H1 (cell line): Measurements from ENCODE around the gene HRNR. TPM values are rescaled to one million over a fixed set of nuclear protein-coding genes. Genes with fewer than 3 reads are reported as not detected.

Experiments
- CBX5 ChIP-seq: fragments of 300-800, 300-1000 bp; sonication (generic); IDR thresholded peaks from 2 replicates; pipeline ENCODE4 v1.7.1; 2016; ENCODE audit warnings: antibody characterized with exemption, low read length, low read depth
- CTBP2 ChIP-seq: IDR thresholded peaks from 2 replicates; pipeline ENCODE4 v1.7.0; 2011; ENCODE audit warnings: borderline replicate concordance, mild to moderate bottlenecking, moderate library complexity, mixed read lengths, low read length; ENCODE audit not compliant: insufficient read depth, insufficient read length
- JUND ChIP-seq: IDR thresholded peaks from 2 replicates; pipeline ENCODE4 v1.6.1; 2011; ENCODE audit warnings: mild to moderate bottlenecking, improper control_type of control experiment, low read length
- SP2 ChIP-seq: IDR thresholded peaks from 2 replicates; pipeline ENCODE4 v1.6.1; 2012; ENCODE audit warnings: mild to moderate bottlenecking, low read length, inconsistent platforms
- TBP ChIP-seq: IDR thresholded peaks from 2 replicates; pipeline ENCODE4 v1.6.1; 2011; ENCODE audit warnings: low read depth, low read length, improper control_type of control experiment
- polyA plus RNA-seq, 7 experiments: library from polyadenylated mRNA; depleted of rRNA in 3 of 7; stranded (reverse) in 5 of 7; unstranded in 2 of 7; fragments of >200 nt in 5 of 7; fragments of 200-250 nt in 2 of 7; gene quantifications; 1 replicate in 5 of 7; 2 replicates in 1 of 7; 4 replicates in 1 of 7; pipeline versions ENCODE4 v1.2.1 to v1.2.3, GENCODE V29; 2011 to 2013; ENCODE audit warnings: missing spikeins in 2 of 7, mixed read lengths in 2 of 7
- total RNA-seq: library from RNA; stranded (reverse); fragmentation: NEBNext Ultra II Directional; extraction: Animal tissue kit (Norgen Biotek cat#: 25700); gene quantifications from 2 replicates; pipeline ENCODE4 v1.2.1, GENCODE V29; 2021
- TF ChIP-seq, protein P1 (sequence below): IDR thresholded peaks from 2 replicates; pipeline ENCODE4 v1.6.1; 2012; ENCODE audit warnings: inconsistent platforms

HRNR gene
- total and polyA plus RNA-seq, 2 of the 8 experiments (the other 6 are each of a cell fraction or from before 2014, with no cell fraction given): not detected

DNA sequence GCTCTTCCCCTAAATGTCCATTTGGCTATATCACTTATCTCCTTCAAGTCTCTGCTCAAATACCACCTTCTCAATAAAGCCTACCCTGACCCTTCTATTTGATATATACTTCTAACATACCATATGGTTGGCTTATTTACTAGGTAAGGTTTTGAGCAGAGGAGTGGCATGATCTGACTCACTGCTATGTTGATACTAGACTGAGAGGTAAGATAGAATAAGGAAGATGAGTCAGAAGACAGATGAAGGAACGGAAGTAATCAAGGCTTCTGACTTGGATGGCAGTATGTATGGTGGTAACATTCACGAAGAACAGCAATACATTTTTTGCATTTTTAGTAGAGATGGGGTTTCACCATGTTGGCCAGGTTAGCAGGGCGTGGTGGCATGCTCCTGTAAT lies 4.8 kb upstream of the HRNR start (continued):
- TF ChIP-seq, protein P1, sequence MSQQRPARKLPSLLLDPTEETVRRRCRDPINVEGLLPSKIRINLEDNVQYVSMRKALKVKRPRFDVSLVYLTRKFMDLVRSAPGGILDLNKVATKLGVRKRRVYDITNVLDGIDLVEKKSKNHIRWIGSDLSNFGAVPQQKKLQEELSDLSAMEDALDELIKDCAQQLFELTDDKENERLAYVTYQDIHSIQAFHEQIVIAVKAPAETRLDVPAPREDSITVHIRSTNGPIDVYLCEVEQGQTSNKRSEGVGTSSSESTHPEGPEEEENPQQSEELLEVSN: no peak
- TF ChIP-seq JUND: no peak
- no peak for TF ChIP-seq CBX5
- TF ChIP-seq CTBP2: no peak
- no peak for TF ChIP-seq TBP
- no peak for TF ChIP-seq SP2
